GM19452 (cell line): ENCODE data around the gene KRT4.

Source experiments
- ATAC-seq: cut with Tn5 transposase; IDR thresholded peaks from one replicate; pipeline ENCODE4 v1.9.1; 2021; ENCODE audit not compliant: unreplicated experiment

The KRT4 gene

DNA sequence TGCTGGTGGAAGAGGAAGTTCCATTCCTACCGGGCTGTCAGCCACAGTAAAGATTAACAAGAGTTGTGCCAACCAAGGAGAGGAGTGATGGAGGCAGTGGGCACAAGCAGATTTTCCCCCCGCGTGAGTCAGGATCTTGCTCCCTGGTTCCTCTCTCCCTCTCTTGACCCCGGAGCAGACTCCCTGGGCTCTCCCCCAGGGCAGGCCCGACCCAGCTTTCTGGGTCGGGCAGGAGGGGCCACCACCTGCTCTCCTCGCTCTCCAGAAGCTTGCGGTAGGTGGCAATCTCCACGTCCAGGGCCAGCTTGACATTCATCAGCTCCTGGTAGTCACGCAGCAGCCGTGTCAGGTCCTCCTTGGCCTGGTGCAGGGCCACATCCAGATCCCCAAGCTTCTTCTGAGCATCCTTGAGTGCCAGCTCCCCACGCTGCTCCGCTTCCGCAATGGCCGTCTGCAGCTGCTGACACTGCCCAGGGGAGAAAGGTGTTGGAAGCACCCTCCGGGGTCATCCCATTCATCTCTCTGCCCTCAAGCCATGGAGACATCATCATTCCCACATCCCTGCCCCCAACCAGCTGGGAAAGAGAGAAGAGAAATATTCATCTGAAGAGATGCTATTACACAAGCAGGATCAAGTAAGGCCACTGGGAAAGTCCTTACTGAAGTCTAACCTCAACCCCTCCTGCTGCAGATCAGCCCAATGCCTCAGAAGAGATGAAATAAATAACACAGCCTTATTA, 9.0 kb upstream of the KRT4 start:
- no peak for ATAC-seq

DNA sequence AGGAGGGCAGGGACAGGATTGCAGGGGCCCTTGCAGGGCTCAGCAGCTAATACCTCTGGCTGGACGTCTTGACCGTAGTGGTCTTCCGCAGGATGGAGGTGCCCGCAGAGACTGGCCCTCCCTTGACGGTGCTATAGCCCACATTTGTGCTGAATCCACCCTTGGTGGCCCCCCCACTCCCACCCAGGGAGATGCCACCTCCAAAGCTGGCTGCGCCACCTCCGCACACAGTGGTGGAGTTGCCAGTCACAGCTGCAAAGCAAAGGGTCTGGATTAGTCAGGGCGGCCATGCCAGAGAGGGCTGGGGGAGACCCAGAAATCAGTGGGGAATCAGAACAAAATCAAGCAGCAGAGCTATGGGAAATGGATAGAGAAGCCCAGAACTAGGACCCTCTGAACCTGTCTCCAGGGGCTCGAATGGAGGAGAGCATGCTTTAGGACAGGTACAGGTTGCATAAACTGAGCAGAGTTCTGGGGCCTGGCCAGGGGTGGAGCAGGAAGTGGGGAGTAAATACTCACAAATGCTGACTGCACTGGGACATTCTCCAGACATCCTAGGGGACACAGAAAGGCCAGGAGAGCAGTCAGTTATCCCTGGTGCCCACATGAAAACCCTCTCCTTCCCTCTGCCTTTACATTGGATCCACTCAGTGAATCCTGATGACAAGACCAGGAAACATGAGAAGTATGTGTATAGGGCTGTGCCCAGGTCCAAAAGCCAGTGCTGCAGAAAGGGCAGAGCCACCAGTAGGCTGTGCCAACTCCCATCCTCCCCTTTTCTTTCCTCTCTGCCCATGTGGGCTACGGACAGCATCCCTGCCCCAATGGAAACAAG, 8.1 kb upstream of the KRT4 start:
- no peak for ATAC-seq

DNA sequence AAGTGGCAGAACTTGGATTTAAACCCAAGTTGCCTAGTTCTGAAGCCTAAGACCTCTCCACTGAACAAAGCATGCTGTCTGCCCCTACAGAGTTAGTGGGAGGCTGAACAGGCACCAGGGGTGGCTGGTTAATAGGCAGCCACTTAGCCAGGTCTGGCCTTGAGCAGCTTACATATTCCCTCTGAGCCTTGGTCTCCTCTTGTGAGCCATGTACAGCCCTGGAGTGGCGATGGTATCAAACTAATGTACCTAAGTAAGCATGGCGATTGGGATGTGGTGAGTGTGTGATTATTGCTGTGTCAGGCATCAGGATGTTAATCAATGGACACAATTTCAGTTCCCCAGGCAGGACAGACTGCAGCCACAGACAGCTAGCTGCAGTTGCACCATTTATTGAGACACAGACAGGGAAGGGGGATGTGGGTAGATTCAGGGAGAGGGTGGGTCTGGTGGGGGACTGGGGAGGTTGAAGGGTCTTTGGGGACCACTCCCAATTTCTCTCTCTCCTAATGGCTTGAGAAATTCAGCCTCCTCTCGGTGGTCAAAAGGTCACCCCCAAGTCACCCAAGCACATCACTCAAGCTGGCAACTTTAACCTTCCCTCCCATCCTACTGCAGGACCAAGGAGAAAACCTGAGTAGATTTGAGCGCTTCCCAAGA, 7.3 kb upstream of the KRT4 start:
- no peak for ATAC-seq

DNA sequence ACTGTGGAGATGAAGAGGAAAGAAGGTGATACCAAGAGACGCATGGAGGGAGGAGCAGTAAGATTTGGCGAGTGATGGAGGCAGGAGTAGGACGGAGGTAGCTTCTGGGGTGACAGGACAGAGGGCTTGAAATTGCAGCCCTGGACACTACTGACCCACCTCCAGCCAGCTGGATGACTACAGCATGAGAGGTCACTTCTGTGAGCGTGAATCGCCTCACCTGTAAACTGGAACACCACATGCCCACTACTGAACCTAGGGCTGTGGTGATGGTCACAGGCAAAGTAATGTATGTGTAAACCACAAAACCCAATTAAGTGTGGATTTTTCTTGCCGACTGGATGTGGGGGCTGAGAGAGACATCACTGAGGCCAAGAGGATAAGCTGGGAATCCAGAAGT, 6.6 kb upstream of the KRT4 start:
- no peak for ATAC-seq

DNA sequence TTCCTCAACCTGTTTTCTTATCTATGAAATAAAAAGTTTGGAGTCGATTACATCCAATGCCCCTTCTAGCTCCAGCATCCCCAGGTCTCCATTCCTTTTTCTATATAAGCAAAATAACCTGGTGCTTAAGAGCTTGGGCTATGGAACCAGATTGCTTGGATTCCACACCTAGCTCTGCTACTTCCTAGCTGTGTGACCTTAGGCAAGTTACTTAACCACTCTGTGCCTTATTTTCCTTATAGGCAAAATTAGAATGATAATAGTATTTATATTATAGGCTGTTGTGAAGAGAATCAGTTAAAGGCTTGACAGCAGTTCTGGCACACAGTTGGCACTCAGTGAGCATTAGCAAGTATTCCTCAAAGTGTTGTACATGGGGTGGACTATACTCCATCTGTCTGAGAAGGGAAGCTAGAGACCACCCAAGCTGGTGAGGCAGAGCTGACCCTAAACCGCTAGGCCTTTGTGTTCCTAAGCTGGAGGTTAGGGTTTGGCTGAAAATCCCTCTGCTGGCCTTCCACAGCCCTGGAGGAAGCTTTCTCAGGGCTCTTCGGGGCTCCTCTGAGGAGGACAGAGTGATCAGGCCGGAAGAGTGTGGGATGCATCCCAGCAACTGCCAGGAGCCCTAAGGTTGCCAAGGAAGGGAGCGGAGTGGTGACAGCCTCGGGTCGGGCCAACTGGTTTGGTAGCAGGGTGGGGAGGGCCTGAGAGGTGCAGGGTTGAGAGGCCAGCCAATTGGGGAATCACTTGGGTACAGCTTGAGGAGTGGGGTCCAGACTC, 6.0 kb upstream of the KRT4 start:
- no peak for ATAC-seq

DNA sequence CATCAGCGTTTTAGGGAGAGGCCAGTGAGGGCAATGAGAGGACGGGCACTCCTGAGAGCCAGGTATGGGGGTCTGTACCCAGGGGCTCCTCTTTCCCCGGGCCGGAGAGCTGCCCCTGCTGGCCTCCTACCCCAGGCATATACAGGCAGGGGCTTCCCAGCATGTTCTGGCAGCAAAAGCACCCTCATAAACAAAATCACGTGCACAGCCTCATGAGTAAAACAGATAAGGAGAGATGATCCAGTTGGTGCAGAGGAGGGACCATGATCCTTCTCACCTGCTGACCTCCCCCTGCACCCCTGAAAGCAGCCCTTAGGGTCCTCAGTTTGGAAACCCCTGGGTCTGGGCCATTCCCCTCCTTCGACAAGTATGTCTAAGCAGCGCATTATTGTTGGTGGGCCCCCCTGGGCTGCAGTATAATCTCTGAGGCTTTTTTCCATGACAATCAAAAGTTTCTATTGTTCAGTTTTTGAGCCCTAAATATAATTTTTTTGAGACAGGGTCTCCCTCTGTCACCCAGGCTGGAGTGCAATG, 5.0 kb upstream of the KRT4 start:
- ATAC-seq: no peak

DNA sequence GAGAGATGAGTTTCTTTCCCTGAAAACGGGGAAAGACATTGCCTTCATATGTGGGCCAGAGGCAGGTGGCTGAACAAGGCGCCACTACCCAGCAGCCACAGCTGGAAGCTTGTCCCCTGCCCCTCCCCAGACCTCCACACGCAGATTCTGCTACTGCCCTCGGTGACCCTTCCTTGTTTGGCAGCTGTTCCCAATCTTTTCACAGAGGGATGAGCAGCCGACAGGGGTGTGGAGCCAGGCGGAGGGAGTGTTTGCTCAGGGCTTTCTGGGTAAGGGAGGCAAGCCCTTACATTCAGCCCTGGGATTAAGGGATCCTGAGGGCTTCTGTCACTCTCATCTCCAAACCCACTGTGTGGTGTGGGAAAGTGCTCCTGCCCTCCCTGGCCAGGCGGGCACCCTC, 4.5 kb upstream of the KRT4 start:
- ATAC-seq: no peak

DNA sequence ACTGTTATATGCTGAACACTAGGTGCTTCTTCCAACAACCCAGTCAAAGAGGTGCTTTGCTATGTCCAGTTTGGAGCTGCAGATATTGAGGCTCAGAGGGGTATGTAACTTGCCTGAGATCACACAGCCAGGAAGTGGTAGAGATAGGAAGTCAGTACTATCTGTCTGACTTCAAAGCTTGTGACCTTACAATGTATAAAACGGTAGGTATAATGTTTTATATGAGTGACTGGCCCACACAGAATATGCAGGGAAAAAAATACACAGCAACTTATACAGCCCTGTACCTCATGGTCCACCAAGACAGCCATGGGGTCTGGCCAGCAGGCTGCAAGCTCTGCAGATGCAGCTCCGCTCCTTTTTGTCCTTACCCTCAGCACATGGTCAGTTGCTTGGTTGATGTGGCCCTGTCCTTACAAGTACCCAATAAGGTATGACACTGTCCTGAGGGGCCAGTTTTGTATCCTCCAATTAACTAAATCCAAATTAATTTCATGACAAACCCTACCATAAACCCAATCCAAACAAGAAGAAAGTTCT, 3.9 kb upstream of the KRT4 start:
- ATAC-seq: no peak

DNA sequence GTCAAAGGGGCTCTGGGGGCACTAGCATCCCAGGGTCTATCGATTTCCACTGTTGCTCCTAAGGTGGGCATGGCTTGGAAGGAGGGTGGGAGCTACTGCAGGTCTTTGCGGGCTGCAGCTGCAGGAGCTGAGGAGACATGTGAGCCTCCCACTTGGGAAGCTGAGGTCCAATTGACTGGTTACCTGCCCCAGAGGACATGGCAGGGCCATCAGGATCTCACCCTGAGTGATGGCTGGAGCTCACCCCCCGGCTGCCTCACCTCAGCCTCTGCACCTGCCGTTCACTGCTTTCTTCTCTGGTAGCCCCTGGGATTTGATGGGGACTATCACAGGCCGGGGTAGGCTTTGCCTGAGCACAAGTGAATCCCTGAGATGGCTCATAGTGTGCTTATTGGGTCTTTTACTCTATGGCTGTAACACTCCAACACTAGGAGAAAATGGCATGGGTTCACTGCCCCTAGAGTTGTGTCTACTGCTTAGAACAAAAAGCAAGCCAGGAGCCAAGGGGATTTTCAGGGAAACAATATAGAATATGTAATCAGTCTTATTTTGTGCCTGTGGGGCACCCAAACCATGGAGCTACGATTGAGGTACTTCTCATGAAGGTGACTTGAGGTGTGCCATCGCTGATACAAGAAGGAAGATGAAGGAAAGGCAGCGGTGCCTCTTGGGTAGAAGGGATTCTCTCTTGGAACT, 3.2 kb upstream of the KRT4 start:
- no peak for ATAC-seq

DNA sequence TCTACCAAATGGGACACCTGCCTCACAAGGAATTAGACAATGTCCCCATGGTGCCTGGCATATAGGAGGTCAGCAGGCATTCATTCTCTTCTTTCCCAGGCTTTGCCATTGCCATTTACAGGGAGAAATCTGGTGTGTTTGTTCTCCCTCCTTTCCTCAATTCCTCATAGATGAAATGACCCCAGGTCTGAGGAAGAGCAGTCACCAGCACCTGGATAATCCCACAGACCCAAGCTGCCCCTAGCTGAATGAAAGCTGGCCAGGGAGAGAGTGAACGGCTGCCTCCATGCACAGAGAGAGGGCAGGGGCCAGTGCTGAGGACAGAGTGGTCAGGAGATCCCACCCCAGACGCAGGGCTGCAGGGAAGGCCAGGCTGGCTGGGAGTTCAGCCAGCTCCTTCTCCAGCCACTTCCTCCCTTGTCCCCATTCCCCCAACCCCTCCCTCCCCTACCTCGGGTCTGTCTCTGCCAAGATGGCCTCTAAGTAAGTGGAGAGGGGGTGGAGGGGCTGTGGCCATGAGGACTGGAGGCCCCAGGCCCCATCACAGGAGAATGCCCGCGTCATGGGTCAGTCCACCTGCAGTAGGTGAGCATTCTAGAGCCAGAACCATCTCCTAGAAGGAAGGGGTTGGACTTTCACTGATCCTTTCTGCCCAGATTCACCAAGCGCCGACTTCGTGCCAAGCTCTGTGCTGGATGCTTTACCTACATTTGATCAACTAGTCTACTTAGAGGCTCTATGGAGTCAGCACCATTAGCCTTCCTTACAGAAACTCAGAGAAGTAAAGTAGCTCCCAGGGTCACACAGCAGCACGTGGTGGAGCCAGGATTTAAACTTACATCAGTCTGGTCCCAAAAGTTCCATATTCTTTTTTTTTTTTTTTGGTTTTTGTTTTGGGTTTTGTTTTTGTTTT, 2.0 kb upstream of the KRT4 start:
- ATAC-seq: no peak

DNA sequence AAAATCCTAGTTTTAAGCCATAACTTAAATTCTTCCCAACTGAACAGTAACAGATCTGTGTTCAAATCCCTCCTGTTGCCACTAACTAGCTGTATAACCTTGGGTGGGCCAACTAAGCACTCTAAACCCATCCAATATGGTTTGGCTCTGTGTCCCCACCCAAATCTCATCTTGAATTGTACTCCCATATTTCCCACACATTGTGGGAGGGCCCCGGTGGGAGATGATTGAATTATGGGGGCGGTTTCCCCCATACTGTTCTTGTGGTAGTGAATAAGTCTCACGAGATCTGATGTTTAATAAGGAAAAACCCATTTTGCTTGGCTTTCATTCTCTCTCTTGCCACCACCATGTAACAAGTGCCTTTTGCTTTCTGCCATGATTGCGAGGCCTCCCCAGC, 1.2 kb upstream of the KRT4 start:
- ATAC-seq: no peak

DNA sequence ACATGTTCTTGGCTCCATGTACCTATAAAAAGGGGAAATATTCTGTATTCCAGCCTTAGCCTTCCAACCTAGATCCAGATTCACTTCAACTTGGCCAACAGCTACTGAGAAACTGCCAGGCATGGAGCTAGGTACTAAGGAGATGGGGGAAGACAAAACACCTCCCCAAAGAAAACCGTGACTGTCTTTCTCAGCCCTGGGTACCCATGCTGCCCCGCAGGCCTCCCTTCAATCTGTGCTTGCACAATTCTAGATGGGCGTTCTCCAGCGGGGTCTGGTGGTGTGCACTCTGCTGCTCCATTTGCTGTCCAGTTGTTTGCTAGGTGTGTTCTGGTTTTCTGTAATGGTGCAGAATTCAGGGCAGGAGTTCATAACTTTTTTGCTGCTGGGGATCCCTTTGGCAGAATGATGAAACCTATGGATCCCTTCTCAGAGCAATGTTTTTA, 817 bp upstream of the KRT4 start:
- ATAC-seq: no peak

DNA sequence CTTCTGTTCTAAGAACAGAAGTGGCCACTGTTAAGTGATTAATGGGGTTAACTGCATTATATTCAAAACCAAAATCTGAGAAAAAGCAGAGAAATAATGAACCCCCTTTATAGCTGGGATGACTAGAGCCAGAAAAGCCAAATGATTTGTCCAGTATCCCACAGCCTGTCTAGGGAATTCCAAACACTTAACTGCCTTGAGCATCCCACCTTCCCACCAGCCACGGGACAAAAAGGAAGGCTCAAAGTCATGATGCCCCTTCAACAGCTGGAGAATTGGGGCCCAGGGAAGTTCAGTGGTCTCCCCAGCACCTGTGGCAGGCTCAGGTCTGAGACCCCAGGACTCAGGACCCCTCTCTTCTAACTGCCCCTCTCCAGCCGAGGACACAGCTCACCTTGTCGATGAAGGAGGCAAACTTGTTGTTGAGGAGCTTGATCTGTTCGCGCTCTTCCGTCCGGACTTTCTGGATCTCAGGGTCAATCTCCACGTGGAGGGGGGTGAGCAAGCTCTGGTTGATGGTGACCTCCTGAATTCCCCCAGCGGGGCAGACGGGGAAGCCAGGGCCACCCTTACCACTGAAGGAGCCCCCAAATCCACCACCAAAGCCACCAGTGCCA, 605 bp downstream of the KRT4 start:
- no peak for ATAC-seq

DNA sequence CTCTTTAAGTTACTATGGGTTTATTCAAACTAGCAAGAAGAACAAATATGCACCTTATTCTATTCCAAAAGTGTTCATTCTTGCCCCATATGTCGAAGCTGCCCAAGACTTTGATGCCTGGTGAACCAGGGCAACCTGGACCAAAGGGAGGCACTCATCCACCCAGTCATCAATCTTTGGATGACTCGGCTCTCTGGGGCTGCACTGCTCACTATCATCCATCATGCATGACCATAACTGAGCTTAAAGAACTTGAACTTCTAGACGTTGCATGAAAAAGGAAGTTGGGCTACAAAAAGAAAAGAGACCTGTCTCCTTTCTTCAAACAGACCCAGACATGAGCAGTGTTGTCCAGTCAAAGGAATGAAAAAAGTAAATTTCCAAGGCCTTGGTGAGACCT, 1.2 kb downstream of the KRT4 start:
- ATAC-seq: no peak

DNA sequence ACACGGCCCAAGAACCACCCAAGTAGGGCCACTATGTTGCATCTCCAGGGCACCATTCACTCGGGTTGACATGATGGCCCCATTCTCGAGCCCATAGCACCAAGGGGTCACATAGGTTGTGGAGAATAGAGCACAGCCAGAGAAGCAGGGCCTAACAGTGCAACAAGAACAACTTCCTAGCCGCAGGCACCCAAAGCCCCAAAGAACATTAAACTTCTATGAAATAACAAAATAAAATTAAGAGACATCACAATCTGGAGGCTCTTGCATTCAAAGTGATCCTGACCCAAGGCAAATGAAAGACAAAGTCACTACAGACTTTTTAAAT, 1.9 kb downstream of the KRT4 start:
- ATAC-seq: no peak

DNA sequence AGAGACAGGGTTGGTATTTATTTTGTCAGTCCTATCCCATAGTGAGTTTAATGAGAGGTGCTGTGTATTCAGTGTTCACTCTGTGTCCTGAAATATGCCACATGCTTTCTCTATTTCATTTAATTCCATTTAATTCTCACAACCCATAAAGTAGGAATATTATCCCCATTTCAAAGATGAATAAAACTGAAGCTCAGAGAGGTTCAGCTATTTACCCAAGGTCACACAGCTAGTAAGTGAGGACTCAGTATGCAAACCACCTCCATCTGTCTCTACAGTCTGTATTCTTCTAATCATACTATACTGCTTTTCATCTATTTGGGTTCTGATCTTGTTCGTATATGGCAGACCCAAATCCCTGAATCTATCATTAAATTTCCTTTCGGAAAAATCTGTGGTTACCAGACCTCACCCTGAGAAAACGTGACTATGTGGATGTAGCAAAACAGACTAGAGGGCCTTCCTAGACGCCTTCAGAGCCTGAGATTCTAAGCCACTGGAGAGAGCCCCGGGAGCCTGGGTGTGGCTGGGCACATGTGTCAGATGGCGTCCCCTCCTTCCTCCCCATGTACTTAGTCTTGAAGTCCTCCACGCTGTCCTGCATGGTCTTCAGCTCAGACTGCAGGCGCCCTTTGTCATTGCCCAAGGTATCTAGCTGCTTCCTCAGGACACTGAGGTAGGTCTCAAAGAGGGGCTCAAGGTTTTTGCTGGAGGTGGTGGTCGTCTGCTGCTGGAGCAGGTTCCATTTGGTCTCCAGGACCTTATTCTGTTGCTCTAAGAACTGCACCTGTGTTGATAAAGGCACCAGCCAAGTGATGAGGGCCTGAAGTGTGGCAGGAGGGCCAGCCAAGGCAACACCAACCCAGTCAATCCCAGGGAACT, 2.5 kb downstream of the KRT4 start:
- no peak for ATAC-seq

DNA sequence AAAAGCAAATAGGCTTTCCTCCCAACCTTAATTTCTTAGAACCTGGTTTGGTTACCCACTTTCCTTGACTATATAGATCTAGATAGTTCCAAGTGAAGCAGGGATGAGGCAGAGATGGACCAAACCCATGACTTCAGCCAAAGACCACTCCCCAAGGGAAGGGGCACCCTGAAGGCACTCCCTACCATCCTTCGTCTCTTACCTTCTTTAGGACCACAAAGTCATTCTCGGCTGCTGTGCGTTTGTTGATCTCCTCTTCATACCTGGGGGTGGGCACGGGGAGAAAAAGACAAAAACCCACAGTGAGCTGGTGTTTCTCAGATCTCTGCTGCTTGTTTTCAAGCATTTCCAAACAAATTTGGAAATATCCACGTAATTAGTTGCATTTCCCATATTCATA, 3.4 kb downstream of the KRT4 start:
- no peak for ATAC-seq

DNA sequence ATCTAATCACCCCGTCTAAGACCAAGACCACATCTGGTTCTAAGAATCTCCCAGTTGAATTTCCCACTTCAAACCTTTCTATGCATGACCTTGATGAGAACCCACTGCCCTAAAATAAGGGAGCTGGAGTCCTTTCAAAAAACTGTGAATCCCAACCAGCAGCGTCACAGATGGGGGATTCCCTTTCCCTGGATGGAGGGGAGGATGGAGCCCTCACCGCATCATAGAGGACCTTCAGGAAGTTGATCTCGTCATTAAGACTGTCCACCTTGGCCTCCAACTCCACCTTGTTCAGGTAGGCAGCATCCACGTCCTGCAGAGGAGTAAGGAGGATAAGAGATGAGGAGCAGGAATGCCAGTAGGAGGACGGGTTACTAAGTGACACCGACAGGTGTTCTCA, 4.8 kb downstream of the KRT4 start:
- ATAC-seq: no peak
